SH-SY5Y (cell line): ENCODE data around the gene PGLYRP4.

Experiments used
- GATA2 ChIP-seq: IDR thresholded peaks from 2 replicates; pipeline ENCODE4 v1.6.1; 2011; ENCODE audit warnings: mild to moderate bottlenecking, low read depth, low read length
- GATA3 ChIP-seq: IDR thresholded peaks from 2 replicates; pipeline ENCODE4 v1.6.1; 2011; ENCODE audit warnings: low read depth, mild to moderate bottlenecking, low read length, moderate library complexity

The PGLYRP4 gene

GRCh38 chr1:153357076-153357852, 8.6 kb upstream of the PGLYRP4 start:
- no peak for TF ChIP-seq GATA2
- no peak for TF ChIP-seq GATA3

DNA sequence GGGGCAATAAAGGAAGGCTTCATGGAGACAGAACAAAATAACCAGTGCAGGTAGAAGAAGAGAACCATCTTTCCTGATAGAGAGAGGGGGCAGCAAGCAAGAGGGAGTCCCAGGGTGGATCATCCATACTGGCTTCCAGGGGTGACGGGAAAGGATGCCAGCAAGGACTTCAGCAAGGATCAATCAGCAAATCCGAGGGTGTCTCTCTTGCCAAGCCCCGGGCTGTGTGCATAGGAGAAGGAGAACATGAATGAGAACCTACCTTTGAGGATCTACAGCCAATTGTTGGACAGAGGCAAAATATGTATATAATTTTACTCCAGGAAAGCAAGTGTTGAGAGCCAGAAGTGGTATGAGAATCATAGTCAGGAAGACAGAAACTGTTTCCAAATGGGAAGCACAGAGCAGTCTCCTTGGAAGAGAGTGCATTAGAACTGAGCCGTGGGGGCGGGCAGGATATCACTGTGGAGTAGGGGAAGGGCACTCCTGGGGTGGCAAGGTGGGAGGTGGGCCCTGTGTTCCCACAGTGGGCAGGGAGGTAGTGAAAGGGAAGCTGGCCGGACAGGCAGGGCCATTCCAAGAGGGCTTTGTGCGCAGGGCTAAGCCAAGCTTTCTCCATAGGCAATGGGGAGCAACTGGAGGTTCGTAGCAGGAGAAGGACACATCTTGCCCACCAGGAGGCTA, 7.9 kb upstream of the PGLYRP4 start:
- TF ChIP-seq GATA3 (no peak), GATA2 (no peak)

DNA sequence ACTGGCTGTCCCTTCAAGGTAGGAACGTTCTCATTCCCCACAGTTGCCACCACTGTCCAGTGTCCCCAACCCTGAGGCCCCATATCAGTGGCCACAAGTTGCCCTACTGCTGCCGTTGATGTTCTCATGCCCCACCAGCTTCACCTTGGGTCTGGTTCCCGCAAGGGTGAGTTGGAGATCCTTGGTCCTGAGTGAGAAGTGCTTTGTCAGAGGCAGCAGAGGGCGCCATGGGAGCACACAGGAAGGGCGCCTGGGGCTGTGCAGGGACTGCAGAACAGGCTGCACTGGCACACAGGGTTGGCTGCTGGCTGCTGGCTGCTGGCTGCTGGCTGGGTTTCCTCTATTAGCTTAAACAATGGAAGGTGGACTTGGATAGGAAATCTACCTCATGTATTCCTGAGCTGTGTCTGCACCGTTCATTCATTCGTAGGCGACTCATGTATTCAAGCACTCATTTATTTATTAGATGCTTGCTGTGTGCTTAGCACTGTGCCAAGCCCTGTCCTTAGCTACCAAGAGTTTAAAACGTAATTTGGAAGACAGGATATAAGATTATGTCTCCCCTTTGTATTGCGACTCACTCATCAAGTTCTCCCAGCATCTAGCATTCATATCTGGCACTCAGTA, 6.9 kb upstream of the PGLYRP4 start:
- no peak for TF ChIP-seq GATA2
- no peak for TF ChIP-seq GATA3

DNA sequence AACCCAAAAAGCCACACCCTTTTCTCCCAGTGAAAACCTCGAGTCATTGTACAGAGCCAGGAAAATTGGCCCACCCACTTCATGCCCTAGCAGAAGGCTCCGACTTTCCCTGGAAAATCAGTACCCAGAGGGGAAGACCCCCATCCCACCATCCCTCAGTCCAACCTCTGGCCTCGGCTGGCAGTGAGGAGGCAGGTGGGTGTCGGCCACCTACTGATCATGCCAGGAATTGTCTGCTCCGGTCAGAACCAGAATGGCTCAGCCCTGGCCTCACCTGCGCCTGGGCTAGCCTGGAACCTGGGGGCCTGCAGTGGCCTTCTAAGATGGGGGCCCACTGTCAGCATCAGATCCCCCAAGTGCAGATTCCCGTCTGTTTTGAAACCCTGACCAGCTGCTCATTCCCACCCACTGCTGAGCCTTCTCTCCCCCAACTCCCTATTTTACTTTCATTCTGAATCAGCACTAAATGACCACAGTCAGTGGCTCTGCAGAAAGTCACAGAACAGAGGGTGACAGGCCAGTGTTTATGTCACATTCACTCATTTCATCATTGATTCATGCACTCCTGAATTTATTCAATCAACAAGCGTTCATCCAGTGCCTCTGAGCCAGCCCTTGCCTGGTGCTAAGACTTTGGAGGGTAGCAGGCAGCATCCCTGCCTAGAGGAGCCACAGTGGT, 6.0 kb upstream of the PGLYRP4 start:
- TF ChIP-seq GATA2 (no peak), GATA3 (no peak)

- no peak for TF ChIP-seq GATA2
- TF ChIP-seq GATA3 = no peak
These were observed 4.7 kb upstream of the PGLYRP4 start for GRCh38 chr1:153353226-153353947.

GRCh38 chr1:153352523-153352922, 3.9 kb upstream of the PGLYRP4 start:
- TF ChIP-seq GATA2 (no peak), GATA3 (no peak)

GRCh38 chr1:153350321-153350957, 1.8 kb upstream of the PGLYRP4 start:
- TF ChIP-seq GATA2 (no peak), GATA3 (no peak)

- TF ChIP-seq GATA3 = no peak
- TF ChIP-seq GATA2 = no peak
These were observed 1.0 kb upstream of the PGLYRP4 start for GRCh38 chr1:153349363-153350320.

GRCh38 chr1:153347856-153348255, 785 bp downstream of the PGLYRP4 start:
- TF ChIP-seq GATA2 (no peak), GATA3 (no peak)

- TF ChIP-seq GATA2 (no peak), GATA3 (no peak)
These were observed 2.4 kb downstream of the PGLYRP4 start for GRCh38 chr1:153346077-153346723.

DNA sequence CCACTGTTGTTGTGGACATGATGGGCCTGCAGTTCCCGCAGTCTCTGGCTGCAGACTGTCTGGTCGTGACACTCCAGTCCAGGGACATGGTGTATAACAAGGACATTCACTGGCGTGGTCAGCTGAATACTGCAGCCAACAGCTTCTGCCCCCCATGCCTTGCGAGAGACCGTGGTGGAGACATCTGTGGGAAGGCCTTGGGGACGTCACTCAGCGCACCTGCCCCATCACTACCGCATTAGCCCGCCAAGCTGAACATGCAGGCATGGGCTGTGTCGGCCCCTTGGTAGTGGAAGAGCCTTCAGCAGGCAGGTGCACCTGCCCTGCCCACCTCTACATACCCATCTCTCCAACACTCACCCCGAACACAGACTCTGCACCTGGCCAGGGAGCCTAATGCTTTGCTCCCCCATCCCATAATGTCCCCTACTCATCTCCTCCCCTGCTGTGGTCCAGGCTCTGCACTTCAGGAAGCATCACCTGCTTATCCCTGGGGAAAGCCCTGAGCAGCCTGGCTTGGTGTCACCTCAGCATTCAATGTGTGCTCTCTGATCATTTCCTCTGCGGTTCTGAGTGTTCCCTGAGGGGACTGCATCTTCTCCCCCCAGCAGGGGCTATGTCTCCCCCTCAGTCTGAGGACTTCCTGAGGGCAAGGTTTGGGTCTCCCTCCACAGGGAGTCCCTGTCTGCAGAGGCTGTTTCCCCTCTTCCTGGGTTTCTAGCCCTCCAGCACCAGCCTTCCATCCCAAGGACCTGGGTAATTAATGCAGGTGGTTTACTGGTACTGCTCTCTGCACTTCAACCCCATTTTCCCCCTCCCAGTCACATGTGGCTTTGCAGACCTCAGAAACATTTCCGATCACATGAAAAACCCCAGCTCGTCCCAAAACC, 3.2 kb downstream of the PGLYRP4 start:
- no peak for TF ChIP-seq GATA2
- no peak for TF ChIP-seq GATA3

- no peak for TF ChIP-seq GATA2
- TF ChIP-seq GATA3 = no peak
These were observed 4.0 kb downstream of the PGLYRP4 start for GRCh38 chr1:153344718-153345025.
